Measurements from ENCODE around the gene CDADC1.

- TF ChIP-seq, protein P1, sequence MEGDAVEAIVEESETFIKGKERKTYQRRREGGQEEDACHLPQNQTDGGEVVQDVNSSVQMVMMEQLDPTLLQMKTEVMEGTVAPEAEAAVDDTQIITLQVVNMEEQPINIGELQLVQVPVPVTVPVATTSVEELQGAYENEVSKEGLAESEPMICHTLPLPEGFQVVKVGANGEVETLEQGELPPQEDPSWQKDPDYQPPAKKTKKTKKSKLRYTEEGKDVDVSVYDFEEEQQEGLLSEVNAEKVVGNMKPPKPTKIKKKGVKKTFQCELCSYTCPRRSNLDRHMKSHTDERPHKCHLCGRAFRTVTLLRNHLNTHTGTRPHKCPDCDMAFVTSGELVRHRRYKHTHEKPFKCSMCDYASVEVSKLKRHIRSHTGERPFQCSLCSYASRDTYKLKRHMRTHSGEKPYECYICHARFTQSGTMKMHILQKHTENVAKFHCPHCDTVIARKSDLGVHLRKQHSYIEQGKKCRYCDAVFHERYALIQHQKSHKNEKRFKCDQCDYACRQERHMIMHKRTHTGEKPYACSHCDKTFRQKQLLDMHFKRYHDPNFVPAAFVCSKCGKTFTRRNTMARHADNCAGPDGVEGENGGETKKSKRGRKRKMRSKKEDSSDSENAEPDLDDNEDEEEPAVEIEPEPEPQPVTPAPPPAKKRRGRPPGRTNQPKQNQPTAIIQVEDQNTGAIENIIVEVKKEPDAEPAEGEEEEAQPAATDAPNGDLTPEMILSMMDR (CRISPR knock-in tag; IDR thresholded peaks at IDR 0.05), result no peak
- TF ChIP-seq ZNF589 (CRISPR knock-in tag; conservative IDR thresholded peaks at IDR 0.05), result no peak
- TF ChIP-seq ARID2 (CRISPR knock-in tag; IDR thresholded peaks at IDR 0.05; ENCODE audit: borderline replicate concordance), result no peak
- TF ChIP-seq, protein P2, sequence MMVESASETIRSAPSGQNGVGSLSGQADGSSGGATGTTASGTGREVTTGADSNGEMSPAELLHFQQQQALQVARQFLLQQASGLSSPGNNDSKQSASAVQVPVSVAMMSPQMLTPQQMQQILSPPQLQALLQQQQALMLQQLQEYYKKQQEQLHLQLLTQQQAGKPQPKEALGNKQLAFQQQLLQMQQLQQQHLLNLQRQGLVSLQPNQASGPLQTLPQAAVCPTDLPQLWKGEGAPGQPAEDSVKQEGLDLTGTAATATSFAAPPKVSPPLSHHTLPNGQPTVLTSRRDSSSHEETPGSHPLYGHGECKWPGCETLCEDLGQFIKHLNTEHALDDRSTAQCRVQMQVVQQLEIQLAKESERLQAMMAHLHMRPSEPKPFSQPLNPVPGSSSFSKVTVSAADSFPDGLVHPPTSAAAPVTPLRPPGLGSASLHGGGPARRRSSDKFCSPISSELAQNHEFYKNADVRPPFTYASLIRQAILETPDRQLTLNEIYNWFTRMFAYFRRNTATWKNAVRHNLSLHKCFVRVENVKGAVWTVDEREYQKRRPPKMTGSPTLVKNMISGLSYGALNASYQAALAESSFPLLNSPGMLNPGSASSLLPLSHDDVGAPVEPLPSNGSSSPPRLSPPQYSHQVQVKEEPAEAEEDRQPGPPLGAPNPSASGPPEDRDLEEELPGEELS (CRISPR knock-in tag; IDR thresholded peaks at IDR 0.05), result no peak
- no peak for TF ChIP-seq ZNF441 (CRISPR knock-in tag; IDR thresholded peaks at IDR 0.05; ENCODE audit: borderline replicate concordance)
- no peak for TF ChIP-seq ESRRA (CRISPR knock-in tag; IDR thresholded peaks at IDR 0.05; ENCODE audit: low read depth)
- no peak for TF ChIP-seq CERS6 (CRISPR knock-in tag; IDR thresholded peaks at IDR 0.05)
- no peak for TF ChIP-seq EP300 (IDR thresholded peaks at IDR 0.05; ENCODE audit: low read depth in 2 of 2, low read length in 2 of 2)
- TF ChIP-seq EP300 (CRISPR knock-in tag; IDR thresholded peaks at IDR 0.05; ENCODE audit: borderline replicate concordance), result no peak
- no peak for TF ChIP-seq ZNF530 (CRISPR knock-in tag; IDR thresholded peaks at IDR 0.05; ENCODE audit: low read depth)
- TF ChIP-seq, protein P3, sequence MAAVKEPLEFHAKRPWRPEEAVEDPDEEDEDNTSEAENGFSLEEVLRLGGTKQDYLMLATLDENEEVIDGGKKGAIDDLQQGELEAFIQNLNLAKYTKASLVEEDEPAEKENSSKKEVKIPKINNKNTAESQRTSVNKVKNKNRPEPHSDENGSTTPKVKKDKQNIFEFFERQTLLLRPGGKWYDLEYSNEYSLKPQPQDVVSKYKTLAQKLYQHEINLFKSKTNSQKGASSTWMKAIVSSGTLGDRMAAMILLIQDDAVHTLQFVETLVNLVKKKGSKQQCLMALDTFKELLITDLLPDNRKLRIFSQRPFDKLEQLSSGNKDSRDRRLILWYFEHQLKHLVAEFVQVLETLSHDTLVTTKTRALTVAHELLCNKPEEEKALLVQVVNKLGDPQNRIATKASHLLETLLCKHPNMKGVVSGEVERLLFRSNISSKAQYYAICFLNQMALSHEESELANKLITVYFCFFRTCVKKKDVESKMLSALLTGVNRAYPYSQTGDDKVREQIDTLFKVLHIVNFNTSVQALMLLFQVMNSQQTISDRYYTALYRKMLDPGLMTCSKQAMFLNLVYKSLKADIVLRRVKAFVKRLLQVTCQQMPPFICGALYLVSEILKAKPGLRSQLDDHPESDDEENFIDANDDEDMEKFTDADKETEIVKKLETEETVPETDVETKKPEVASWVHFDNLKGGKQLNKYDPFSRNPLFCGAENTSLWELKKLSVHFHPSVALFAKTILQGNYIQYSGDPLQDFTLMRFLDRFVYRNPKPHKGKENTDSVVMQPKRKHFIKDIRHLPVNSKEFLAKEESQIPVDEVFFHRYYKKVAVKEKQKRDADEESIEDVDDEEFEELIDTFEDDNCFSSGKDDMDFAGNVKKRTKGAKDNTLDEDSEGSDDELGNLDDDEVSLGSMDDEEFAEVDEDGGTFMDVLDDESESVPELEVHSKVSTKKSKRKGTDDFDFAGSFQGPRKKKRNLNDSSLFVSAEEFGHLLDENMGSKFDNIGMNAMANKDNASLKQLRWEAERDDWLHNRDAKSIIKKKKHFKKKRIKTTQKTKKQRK (IDR thresholded peaks at IDR 0.05; ENCODE audit: low read length), result no peak
- no peak for TF ChIP-seq ZNF704 (CRISPR knock-in tag; IDR thresholded peaks at IDR 0.05; ENCODE audit: borderline replicate concordance)
- TF ChIP-seq SMAD3 (CRISPR knock-in tag; IDR thresholded peaks at IDR 0.05), result no peak
- no peak for TF ChIP-seq JUN (CRISPR knock-in tag; IDR thresholded peaks at IDR 0.05)
Observed at GRCh38 chr13:49241296-49241695, 6.4 kb upstream of the CDADC1 start.

Measured in HepG2 (cell line).